Measurements from ENCODE around the gene ST3GAL5.

DNA sequence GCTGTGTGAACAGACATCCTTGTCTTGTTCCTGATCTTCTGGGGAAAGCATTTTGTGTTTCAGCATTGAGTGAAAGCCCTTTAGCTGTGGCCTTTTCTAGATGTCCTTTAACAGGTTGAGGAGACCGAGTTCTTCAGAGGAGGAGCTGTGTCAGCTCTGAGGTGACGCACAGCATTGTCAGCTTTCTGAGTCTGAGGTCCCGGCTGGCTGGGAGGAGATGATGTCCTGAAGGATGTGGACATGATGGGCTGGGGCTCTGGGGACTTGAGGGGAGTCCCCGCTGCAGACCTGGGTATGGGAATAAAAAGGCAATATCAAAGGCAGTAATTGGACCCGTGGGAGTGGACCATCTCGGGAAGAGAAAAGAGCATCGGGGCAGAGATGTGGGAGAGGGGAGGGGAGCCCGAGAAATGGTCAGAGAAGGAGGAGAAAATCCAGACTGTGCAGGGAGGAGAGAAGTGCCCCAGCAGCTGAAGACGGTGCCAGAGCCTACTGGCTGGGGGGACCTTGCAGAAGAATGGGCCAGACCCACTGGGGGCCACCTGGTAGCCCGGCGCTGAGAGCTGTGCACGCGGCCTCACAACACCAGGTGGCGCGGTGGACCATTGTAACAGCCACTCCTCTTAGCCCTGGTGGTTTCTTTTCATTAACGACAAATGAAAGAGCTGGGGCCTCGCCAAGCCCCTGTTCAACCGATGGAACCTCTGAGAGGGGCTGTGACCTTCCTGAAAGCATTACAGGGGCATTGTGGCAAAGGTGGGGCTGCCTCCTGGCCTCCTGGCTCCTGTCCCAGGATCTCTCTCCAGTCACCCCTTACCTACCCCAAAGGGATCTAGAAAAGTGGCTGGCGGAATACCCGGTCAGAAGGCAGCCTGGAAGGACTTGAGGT, 61.6 kb downstream of the ST3GAL5 start:
- TF ChIP-seq, protein P1, sequence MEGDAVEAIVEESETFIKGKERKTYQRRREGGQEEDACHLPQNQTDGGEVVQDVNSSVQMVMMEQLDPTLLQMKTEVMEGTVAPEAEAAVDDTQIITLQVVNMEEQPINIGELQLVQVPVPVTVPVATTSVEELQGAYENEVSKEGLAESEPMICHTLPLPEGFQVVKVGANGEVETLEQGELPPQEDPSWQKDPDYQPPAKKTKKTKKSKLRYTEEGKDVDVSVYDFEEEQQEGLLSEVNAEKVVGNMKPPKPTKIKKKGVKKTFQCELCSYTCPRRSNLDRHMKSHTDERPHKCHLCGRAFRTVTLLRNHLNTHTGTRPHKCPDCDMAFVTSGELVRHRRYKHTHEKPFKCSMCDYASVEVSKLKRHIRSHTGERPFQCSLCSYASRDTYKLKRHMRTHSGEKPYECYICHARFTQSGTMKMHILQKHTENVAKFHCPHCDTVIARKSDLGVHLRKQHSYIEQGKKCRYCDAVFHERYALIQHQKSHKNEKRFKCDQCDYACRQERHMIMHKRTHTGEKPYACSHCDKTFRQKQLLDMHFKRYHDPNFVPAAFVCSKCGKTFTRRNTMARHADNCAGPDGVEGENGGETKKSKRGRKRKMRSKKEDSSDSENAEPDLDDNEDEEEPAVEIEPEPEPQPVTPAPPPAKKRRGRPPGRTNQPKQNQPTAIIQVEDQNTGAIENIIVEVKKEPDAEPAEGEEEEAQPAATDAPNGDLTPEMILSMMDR (IDR thresholded peaks at IDR 0.05), result peak in 5 of 7 experiments; percentile 86 to 91 (median 89)
- peak in 1 of 3 donors; percentile 45 for TF ChIP-seq POLR2AphosphoS5 (IDR thresholded peaks at IDR 0.05)
